GM21390 (cell line): ENCODE measurements around the gene LSAMP.
A peak's percentile ranks its signal among the peaks of the same experiment; 100 is the strongest.

Experiments
- ATAC-seq: cut with Tn5 transposase; IDR thresholded peaks from one replicate; pipeline ENCODE4 v1.9.1; 2021; ENCODE audit not compliant: unreplicated experiment

Gene LSAMP

GRCh38 chr3:115982108-115982507 lies 463.2 kb downstream of the LSAMP start:
- ATAC-seq, result no peak

- peak; percentile 59 for ATAC-seq
These were observed 464.6 kb downstream of the LSAMP start for GRCh38 chr3:115980709-115981108.

DNA sequence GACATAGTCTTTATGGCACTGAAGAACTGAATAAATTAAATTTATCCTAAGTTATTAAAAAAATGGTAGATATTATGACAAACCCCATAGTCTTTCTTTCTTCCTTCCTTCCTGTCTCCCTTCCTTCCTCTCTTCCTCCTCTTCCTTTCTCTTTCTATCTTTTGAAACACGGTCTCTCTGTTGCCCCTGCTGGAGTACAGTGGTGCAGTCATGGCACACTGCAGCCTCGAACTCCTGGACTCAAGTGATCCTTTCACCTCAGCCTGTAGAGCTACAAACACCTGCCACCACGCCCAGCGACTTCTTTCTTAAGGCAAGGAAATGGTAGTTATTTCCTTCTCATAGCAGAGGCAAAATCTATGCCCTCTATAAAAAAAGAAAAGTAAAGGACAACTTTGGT lies 467.4 kb downstream of the LSAMP start:
- no peak for ATAC-seq

- no peak for ATAC-seq
These were observed 469.5 kb downstream of the LSAMP start for GRCh38 chr3:115975796-115976195.

DNA sequence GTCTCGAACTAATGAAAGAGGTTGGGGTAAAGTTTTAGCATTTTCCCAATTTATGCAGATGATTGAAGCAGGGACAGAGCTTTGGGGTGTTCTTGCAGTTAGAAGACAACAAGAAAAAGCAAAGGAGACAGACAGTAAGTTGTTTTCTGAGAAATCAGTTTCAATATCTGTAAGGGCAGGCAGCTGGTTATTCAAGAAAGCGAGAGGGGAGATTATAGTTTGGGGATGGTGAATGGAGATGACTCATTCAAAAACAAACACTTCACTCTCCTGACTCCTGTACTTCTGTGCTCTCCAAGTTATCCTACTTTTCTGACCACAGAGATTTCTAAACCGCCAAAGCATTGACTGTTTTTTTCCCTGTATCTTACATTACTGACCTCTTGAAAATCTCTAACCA lies 469.9 kb downstream of the LSAMP start:
- peak; percentile 72 for ATAC-seq

DNA sequence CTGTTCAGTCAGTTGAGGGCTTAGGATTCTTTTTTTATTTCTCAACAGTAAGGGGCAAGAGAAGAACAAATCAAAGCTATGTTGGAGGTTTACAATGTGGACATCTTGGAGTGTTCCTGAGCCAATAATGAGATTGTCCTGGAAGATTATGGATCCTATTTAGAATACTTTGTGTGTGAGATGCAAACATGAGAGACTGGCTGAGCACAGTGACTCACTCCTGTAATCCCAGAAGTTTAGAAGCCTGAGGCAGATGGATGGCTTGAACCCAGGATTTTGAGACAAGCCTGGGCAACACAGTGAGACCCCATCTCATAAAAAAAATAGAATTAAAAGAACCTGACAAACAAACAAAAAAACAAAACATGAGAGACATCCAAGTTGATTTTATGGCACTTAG lies 470.3 kb downstream of the LSAMP start:
- ATAC-seq, result no peak

DNA sequence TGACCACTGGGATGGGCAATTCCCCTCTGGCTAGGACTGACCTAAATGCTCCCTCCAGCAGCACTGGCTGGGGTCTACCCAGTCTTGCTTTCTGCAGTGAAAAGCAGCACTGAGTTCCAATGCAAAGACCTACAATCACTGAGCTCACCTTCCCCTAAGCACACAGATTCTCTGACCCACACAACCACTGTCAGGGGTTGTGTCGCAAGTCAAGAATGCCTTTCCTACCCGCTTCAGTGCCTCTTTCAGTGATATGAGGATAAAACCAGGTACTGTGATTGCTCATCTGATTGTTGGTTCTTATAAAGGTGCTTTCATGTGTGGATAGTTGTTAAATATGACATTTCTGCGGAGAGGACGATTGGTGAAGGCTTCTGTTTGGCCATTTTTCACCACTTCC lies 476.4 kb downstream of the LSAMP start:
- no peak for ATAC-seq

DNA sequence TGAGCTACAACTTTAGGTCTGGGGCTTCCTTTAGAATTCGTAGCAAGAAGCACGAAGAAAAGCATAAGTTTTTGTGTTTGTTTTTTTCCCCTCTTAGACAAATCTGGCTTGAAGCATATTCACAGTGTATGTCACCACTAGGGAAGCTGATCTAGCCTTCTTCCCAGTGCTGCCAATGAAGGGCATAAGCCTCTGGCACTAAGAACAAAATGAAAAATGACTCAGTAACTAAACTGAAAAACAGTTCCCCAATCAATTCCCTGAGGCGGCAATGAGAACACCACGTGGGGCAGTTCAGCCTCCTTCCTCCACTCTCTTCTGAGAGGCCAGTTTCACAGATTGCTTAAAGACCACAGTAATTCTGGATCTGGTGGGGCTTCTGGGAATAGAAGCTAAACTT lies 483.9 kb downstream of the LSAMP start:
- no peak for ATAC-seq

DNA sequence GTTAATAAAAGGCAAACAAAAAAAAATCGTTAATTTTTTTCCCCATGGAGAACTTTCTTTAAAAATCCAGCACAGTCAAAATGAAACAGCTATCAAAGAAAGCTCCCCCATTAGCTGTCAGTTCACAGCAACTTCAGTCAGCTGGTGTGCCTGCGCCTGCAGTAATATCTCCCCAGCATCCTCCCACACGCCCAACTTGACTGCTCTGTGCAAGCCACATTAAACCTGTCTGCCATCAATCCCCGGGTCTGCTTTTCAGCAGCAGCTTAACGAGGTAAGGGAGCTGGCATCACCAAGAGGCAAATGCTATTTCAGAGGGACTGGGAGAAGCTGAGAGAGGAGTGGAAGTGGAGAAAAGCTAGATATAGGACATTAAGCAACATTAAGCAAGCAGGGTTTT lies 484.5 kb downstream of the LSAMP start:
- peak; percentile 77 for ATAC-seq

GRCh38 chr3:115958526-115958925 lies 486.8 kb downstream of the LSAMP start:
- no peak for ATAC-seq

DNA sequence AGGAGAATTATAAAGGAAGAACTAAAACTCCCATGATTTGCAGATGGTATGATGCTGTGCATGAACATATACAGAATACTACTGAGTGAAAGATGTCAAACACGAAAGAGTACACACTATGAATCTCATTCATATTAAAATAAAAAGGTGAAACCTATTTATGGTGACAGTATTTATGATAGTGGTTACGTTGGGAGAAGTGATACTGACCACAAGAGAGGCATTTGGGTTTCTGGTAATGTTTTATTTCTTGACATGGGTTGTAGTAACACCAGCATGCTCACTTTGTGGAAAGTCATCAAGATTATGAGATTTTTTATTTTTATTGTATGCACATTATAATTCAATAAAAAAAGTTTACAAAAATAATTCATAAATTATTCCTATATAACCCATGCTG lies 498.0 kb downstream of the LSAMP start:
- ATAC-seq, result peak; percentile 71

DNA sequence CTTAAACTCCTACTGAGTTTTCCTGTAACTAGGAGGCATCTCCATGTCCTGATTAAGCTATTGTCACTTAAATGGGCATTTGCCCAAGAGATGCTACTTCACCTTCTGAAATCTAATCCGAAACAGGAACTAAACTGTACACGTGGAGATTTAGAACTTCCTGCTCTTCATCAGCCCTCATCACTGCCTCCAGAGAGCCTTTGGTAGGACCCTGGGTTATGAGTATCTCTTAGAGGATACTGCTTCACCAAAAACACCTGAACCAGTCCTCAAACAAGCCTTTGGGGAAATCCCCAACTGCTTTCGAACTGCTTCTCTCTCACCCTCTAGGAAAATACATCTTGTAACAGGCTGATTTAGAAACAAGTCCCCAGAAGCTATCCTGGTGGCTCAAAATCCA lies 501.7 kb downstream of the LSAMP start:
- peak; percentile 63 for ATAC-seq

DNA sequence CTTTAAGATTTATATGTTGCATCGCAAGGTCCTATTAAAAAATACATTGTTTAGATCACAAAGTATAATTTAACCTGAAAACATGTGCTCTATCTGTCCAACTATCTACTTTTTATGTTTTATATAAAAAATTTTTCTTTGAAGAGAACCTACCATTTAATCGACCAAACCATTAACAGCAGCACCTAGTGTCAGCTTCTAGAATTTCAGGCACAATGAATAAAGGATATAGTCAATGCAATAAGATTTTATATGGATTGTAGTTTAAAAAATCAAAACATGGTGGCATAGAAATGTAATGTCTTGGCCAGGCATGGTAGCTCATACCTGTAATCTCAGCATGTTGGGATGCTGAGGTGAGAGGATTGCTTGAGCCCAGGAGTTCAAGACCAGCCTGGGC lies 508.2 kb downstream of the LSAMP start:
- no peak for ATAC-seq

DNA sequence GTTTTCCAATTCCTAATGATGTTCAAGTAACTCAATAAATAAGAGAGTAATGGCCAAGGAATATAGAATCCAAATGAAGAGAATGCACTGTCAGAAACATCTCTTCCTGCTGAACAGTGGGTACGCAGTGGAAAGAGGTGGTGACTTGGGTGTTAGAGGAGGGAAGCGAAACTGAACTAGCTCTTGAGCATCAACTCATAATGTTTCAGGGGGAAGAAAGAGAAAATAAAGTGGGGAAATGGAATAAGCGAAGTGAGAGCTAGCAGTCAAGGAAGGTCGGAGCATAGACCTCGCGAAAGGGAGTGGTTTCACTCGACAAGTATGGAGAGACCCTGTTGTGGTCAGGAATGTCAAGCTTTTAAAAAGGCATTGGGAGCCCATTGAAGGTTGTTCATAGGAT lies 512.5 kb downstream of the LSAMP start:
- ATAC-seq, result no peak

DNA sequence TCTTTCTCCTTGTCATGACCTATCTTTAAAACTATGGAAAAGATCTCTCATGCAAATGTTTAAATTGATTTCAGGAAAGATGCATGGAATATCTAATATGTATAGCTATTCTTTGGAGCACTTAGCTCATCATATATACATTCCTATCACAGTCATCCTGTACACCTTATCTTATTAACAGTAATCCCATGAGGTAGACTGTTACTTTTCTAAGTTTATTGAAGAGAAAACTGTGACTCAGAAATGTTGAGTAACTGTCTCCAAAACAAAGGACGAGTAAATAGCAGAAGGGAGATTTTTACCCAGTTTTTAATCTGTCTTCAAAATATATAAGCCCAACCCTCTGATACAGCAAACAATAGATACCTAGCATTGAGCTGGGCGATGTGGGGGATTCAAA lies 513.7 kb downstream of the LSAMP start:
- no peak for ATAC-seq

- no peak for ATAC-seq
These were observed 514.4 kb downstream of the LSAMP start for GRCh38 chr3:115930922-115931321.

DNA sequence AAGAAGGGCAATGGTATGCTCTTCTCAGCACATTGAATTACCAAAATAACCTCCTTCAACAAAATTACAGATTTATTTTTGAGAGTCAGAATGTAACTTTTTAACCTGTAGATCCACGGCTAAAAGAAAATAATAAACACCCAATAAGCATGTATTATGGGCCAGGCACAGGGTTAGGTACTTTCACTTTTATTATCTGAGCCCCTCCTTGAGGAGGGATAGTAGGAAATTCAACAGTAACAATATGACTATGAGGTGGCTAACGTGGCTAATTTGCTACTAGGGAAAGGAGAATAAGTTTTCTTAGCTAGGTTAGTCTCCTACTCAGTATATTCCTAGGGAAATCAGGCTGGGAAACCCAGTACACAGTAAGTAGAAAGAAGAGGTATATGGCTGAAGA lies 515.1 kb downstream of the LSAMP start:
- no peak for ATAC-seq

- ATAC-seq, result no peak
These were observed 516.9 kb downstream of the LSAMP start for GRCh38 chr3:115928376-115928775.

- ATAC-seq, result no peak
These were observed 518.1 kb downstream of the LSAMP start for GRCh38 chr3:115927197-115927596.

GRCh38 chr3:115922681-115923347 lies 522.5 kb downstream of the LSAMP start:
- no peak for ATAC-seq

DNA sequence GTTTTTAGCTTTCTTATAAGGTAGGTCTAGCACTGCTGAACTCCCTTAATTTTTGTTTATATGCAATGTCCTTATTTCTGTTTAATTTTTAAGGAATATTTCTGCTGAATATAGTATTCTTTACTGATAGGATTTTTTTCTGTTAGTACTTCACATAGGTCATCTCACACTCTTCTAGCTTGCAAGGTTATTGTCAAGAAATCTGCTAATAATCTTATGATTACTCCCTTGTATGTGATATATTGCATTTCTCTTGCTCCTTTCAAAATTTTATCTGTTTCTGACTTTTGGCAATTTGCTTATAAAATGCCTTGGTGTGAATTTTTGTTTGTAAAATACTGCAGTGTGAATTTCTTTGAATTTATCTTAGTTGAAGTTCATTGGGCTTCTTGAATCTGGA lies 523.6 kb downstream of the LSAMP start:
- no peak for ATAC-seq

- no peak for ATAC-seq
These were observed 526.4 kb downstream of the LSAMP start for GRCh38 chr3:115918900-115919299.

DNA sequence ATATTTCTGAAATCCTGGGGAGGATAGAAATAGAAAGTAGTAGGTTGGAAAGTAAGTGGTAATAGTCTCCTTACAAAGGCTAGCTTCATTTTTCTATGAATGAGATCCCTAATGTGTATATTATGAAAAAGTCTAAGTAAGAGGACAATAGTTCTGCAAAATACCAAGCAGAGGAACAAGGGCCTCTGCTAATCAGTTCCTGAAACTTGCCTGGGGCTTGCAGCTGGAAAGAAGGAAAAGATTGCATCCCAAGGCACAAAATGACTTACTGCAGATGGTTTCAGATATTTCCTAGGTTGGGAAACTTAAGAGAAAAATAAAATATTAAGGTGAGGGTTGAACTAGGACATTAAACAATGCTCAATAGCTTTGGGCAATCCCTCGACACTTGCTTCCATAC lies 528.4 kb downstream of the LSAMP start:
- no peak for ATAC-seq

DNA sequence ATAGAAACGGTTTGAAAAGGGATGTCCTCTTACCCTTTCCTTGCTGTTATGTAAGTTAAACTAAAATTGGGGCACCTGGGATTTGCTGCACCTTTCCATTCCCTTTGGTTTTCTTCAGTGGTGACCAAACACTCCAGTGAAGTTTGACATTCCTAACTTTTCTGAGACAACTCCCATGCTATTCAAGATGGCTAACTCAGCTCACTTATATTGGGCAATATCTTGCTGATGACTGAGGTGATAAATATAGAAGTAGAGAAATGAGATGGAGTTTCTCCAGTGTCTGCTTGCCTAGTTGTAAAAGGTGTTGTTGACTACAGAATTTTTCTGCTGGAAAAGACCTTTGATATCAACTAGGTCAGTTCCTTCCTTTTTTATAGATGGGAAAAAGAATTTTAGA lies 530.2 kb downstream of the LSAMP start:
- no peak for ATAC-seq
